HG02588 (cell line): ENCODE measurements around the gene FGF18.

Source experiments
- ATAC-seq: cut with Tn5 transposase; IDR thresholded peaks from one replicate; pipeline ENCODE4 v1.9.1; 2021; ENCODE audit warnings: mild to moderate bottlenecking, moderate library complexity; ENCODE audit not compliant: unreplicated experiment

FGF18 gene

DNA sequence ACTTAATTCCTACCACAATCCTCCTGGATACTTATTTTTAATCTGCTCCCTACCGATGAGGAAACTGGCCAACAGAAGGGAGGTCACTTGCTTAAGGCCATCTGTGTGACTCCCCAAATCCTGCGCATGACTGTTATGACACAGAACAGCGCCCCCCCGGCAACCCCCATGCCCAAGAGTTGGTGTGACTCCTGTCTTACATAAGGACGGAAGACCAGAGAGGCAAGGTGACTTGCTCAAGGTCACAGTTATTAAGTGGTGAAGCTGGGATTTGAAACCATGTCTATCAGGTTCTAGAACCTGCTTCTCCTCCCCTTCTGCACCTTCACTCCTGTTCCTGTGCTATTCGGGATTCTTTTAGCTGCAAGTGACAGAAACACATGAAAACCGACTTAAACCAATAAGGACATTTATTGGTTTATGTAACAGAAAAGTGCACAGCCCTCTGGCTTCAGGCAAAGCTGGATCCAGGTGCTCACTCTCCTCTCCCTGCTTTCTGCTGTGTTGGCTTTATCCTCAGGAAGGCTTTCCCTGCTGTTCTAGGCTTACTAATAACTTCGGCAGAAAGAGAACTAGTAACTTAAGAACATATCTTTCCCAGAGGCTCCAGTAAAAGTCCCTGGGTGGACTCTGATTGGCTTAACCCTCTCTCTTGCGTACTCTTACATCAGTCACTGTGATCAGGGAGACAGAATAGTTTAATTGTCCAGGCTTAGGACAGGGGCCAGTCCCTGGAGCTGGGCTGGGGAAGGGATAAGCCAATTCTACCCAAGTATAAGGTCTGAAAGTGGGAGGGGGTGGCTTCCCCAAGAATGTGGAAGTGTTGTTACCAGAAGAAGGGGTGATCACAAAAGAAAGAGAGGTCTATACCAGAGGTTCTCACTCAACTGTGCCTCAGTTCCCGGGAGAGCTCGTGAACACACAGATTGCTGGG lies 43.7 kb downstream of the FGF18 start:
- no peak for ATAC-seq

DNA sequence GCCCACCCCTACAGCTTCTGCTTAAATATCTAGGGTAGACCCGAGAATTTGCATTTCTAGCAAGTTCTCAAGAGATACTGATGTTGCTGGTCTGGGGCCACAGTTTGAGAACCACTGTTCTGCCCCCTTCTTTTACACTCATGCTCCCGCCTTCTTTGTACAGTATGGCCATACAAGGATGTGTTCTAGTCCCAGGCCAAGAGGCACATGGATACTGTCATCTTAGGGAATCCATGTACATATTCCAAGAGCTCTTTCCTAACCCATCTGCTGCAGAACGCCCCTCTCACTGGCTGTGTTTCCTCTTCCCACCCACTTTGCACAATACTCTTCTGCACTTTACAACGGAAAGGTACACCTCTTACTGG lies 44.4 kb downstream of the FGF18 start:
- no peak for ATAC-seq

GRCh38 chr5:171464829-171465228 lies 45.4 kb downstream of the FGF18 start:
- ATAC-seq: no peak

- no peak for ATAC-seq
These were observed 47.7 kb downstream of the FGF18 start for GRCh38 chr5:171467107-171467506.

DNA sequence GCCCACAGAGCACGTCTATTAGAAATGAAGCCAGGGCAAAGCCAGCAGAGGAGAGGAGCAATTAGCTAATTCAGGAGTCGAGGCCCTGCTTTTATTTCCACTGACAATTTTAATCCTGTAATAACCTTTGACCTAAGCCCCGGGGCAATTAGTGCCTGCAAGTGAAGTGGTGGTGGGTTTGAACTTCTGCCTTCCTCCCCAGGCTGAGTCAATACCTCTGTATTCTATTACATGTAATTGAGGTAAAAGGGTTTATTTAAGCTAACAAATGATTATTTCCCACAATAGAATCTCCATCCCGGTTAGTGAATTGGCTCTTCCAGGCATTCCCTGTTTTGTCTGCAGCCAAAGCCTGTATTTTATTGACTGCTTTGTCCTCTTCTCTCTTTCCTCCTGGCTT lies 49.9 kb downstream of the FGF18 start:
- ATAC-seq: no peak

- no peak for ATAC-seq
These were observed 51.0 kb downstream of the FGF18 start for GRCh38 chr5:171470420-171470819.

DNA sequence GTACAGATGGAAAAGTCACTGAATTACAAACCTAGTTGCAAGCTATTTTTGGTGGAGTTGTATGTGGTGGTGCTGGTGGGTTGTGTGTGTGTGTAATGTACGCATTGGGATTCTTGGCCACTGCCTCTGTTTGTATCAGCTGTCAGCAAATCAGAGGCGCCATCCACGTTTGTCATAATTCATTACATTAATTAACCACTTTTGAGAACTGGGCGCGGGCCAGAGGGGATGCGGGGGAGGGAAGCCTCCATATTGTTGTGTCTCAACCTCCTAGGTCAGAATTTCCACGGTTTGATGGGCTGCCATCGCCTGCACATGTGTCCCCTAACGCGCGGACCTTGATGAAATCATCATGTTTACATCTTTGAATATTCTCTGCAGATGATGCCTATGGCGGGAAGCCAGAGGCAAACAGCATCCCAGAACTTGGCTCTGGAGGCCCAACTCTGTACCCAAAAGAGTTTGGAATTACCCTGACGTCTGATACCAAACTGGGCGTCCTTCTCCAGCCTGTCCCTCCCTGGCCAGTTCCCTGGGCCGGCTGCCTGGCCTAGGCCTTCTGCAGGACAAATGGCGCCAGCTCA lies 54.9 kb downstream of the FGF18 start:
- ATAC-seq: no peak

GRCh38 chr5:171475596-171475995 lies 56.1 kb downstream of the FGF18 start:
- no peak for ATAC-seq

- no peak for ATAC-seq
These were observed 57.3 kb downstream of the FGF18 start for GRCh38 chr5:171476701-171477100.

DNA sequence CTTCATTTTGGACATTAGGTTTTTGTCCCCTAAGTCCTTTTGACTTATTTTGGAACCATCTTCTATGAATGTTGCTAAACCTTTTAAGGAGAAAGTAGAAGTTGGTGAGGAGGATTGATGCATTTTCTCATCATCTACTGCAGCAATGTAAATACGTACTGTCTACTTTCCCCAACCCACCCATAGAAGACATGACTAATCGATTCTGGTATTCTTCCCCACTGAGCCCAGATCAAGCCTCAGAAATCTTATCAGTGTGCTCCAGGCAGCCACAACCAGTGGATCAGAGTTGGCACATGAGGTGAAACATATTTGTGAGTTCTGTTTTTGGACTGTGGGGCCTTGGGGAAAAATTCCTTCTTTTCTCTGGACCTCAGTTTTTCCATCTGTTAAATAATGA lies 57.7 kb downstream of the FGF18 start:
- no peak for ATAC-seq

- no peak for ATAC-seq
These were observed 58.2 kb downstream of the FGF18 start for GRCh38 chr5:171477666-171478065.

DNA sequence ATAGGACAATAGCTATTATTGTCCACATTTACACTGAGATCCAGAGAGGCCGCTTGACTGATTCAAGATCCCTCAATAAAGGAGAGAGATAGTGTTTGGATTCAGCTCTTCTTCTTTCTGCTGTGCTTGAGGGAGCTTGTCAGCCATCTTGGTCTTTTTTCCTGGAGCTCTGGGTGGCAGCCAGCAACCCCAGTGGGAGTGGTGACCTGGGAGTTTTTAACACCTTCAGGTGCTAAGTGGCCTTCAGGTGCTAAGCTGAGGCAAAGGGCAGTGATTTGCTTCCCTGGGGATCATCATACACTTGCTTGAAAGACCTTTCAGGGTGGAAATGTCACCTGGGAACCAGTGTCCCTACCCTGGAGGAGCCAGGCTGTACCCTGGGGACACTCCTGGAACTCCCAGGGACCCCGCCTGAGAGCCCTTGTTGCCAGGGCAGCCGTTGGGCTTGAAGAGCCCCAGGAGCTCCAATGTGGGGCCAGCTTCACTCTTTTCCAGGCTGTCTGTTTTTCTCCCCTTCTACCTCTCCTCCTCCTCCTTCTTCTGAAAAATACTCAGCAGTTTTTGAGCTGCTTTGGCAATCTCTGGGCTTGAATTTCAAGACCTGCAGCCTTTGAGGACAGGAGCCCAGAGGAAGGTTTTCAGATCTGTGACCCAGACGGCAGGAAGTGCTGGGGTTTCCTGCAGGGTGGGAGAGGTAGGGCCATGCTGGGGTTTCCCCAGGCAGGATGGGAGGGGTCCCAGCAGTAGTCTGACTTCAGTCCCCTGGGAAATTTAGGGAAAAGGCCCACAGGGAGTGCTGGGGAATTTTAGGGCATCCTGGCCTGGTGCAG lies 59.7 kb downstream of the FGF18 start:
- ATAC-seq: no peak

DNA sequence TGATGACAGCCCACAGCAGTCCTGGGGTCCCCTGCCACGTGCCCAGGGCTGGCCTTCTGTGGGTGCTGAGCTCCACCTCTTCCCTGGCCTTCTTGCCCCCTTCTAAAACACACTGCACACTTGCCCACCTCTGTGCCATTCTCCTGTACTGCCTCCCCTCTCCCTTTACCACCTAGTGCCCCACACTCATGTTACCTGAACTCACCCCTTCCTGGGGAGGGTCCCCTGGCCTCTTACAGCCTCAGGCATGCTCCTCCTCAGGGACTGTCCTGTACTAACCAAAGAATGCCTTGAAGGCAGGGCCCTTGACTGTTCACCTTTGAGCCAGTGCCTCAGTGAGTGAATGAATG lies 60.3 kb downstream of the FGF18 start:
- ATAC-seq: no peak

DNA sequence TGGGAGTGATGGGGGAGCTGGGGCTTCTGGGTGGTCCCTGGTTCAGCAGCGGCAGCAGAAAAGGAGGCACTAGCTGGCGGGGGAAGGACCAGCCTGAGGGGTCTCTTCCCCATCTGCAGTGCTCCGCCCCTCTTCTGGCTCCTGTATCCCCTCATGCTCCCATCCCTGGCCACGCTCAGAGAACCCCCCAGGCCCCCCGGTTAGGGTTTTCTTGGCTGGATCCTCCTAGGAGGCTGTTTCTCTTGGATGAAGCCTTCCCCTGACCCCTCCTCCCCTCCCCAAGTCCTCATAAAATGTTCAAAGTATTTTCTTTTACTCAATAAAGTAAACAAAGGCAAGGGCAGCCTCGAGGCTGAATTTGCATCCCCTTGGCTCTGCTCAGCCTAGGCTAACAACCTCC lies 60.8 kb downstream of the FGF18 start:
- no peak for ATAC-seq

DNA sequence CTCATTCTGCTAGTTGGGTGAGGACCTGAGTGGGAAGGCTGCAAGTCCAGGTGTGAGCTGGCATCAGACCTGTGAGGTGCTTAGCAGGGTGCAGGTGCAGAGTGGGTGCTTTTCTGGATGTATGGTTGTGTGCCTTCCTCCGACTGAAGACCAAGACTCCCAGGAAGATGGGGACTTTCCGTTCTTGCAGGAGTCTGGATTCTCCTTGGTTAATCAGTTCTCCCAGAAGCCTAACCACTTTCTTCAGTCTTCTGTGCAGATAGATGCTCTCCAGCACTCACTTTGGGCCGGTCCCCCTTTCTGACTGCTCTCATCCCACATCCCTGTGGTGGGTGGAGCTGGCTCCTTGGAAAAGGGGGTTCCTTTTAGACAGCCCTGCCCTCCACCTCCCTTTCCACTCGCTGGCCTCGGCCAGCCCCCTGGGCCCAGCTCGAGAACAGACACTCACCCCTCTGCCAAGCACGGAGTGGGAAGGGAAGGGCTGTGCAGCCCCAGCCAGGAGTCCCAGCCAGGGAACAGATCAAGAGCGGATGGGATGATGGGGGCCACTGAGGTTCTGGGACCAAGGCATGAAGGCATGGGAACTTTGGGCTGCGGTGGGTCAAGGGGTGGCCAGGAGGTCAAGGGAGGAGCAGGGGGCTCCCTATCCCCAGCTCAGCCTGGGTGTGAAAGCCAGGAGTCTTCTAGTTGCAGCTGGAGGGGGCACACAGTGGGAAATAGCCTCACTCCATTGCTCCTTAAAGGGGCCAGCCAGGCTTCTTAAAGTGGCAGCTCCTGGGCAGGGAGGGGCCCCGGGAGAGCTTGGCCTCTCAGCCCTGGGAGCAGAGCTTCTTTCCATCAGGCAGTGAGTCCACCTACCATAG lies 62.4 kb downstream of the FGF18 start:
- no peak for ATAC-seq

- ATAC-seq: no peak
These were observed 62.9 kb downstream of the FGF18 start for GRCh38 chr5:171482434-171482730.

- no peak for ATAC-seq
These were observed 64.2 kb downstream of the FGF18 start for GRCh38 chr5:171483551-171484135.

- no peak for ATAC-seq
These were observed 65.0 kb downstream of the FGF18 start for GRCh38 chr5:171484460-171484899.

DNA sequence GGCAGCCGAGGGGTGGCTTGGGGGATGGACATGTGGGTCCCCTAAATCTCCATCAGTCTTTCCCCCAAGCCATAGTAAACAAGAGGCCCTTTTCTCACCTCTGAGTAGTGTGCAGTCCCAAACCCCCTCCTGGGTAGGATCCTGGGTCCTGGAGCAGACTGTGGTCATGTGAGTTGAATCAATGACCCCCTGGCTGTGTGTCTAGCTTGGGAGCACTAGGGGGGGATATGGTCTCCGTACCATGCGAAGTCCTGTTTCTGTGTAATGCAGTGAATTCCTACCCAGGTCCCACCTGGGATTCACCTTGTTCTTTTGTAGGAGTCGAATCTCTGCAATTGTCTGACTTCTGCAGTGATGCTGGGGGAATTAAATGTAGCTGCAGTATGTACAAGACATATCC lies 66.2 kb downstream of the FGF18 start:
- ATAC-seq: no peak

DNA sequence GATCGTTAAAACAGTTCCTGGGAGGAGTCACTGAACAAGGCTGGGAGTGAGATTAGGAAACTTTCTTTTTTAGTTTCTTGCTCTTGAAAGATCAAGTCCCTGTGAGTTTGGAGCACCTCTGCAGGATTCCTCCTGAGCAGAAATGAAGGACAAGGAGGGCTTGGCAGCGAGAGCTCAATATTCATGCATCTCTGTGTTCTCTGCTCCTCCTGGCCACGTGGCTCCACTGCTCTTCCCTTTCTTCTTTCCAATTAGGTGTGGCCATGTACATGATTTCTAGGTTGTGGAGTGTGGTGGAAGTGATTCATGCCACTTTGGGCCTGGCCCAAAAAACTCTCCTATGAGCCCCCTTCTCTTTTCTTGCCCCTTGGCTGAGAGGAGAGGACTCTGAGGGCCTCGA lies 67.2 kb downstream of the FGF18 start:
- no peak for ATAC-seq

DNA sequence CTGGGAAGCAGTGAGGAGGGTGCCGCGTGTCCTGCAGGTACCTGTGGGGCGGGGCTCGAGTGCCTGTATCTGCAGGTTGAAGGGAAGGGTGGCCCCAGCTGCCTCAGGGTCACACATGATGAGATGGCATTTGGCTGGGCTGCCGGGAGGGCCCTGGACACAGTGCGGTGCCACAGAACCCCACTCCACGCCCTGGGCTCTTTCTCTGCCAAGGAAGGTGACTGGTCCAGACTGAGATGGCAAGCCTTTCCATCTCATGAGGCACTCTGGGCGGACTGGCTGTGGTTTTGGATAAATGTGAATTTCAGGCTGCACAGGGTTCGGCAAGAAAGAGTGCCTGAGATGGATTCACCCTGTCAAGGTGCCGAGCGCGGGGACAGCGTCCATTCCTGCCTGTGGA lies 69.4 kb downstream of the FGF18 start:
- ATAC-seq: no peak
